Thoracic aorta (tissue), 2 donors: ENCODE measurements around the gene CCDC88B. TPM values are rescaled to one million over a fixed set of nuclear protein-coding genes. Genes with fewer than 3 reads are reported as not detected.

Experiments
- ATAC-seq: fragments of 150-250 bp; one replicate; pipeline ENCODE4 v1.8.0; 2017; ENCODE audit warnings: low read depth; ENCODE audit not compliant: insufficient number of reproducible peaks, low FRiP score
- DNase-seq: peaks from one replicate; pipeline ENCODE4 v3.0.0-alpha.2; 2020; ENCODE audit warnings: low spot score
- H3K27ac ChIP-seq, 2 donors: fragments of 200-600 bp; sonication (generic); 1 replicate in 1 of 2; 2 replicates in 1 of 2; pipeline ENCODE4 v1.5.1; 2016; ENCODE audit warnings: mild to moderate bottlenecking in 2 of 2, moderate library complexity in 2 of 2
- H3K27me3 ChIP-seq: fragments of 200-600 bp; sonication (generic); replicated peaks from 2 replicates; pipeline ENCODE4 v1.6.0; 2016; ENCODE audit warnings: mild to moderate bottlenecking; ENCODE audit not compliant: insufficient read depth
- H3K36me3 ChIP-seq: fragments of 200-600 bp; sonication (generic); one replicate; pipeline ENCODE4 v1.5.1; 2016
- H3K4me1 ChIP-seq, 2 donors: fragments of 200-600 bp; sonication (generic); 1 replicate in 1 of 2; 2 replicates in 1 of 2; pipeline versions ENCODE4 v1.5.1 to v1.6.0; 2016; ENCODE audit warnings: low read depth in 2 of 2, mild to moderate bottlenecking in 1 of 2; ENCODE audit not compliant: control insufficient read depth in 1 of 2
- H3K4me3 ChIP-seq: fragments of 200-600 bp; sonication (generic); 2 replicates; pipeline ENCODE4 v1.5.1; 2016; ENCODE audit warnings: mild to moderate bottlenecking
- H3K9me3 ChIP-seq: fragments of 200-600 bp; sonication (generic); 2 replicates; pipeline ENCODE4 v1.5.1; 2016
- CTCF ChIP-seq: fragments of 200-600 bp; sonication (generic); IDR thresholded peaks from one replicate; pipeline ENCODE4 v1.5.1; 2019; ENCODE audit warnings: antibody characterized with exemption
- total RNA-seq, 2 donors: library from RNA; depleted of rRNA; stranded (reverse); fragments of >200 nt; gene quantifications; one replicate each; pipeline versions ENCODE4 v1.1.0 to v1.2.3, GENCODE V29; 2016

Gene CCDC88B
- total RNA-seq, 2 donors from 2014 or later = 10.3 to 19.0 TPM

- no peak for TF ChIP-seq CTCF
- Histone ChIP-seq H3K36me3 (no peaks in the 10 kb centered on the region), H3K9me3 (no peaks in the 10 kb centered on the region), H3K27ac (no peak overlapping the region), H3K4me3 (no peak overlapping the region), H3K4me1 (peaks cover 7 to 19% of the 10 kb centered on the region in 2 donors), H3K27me3 (no peaks in the 10 kb centered on the region)
- DNase-seq (no peak), ATAC-seq (no peak)
These were observed 39.2 kb downstream of the CCDC88B start for GRCh38 chr11:64379160-64379559.

GRCh38 chr11:64379817-64380709 is 40.1 kb downstream of the CCDC88B start:
- no peaks in the 10 kb centered on the region for H3K27me3 ChIP-seq
- H3K9me3 ChIP-seq = no peaks in the 10 kb centered on the region
- DNase-seq (no peak), ATAC-seq (no peak)
- H3K27ac ChIP-seq = no peak overlapping the region
- no peaks in the 10 kb centered on the region for H3K36me3 ChIP-seq
- H3K4me3 ChIP-seq = no peak overlapping the region
- no peak for TF ChIP-seq CTCF
- peaks cover 16 to 28% of the 10 kb centered on the region in 2 donors for H3K4me1 ChIP-seq

- no peaks in the 10 kb centered on the region for H3K9me3 ChIP-seq
- peaks cover 23 to 36% of the 10 kb centered on the region in 2 donors for H3K4me1 ChIP-seq
- no peak for TF ChIP-seq CTCF
- no peaks in the 10 kb centered on the region for H3K36me3 ChIP-seq
- ATAC-seq = no peak
- no peak for DNase-seq
- H3K27me3 ChIP-seq = no peaks in the 10 kb centered on the region
- no peak overlapping the region for H3K27ac ChIP-seq
- no peak overlapping the region for H3K4me3 ChIP-seq
These were observed 41.3 kb downstream of the CCDC88B start for GRCh38 chr11:64381350-64381749.

GRCh38 chr11:64382047-64382446 is 42.0 kb downstream of the CCDC88B start:
- no peaks in the 10 kb centered on the region for H3K9me3 ChIP-seq
- no peak overlapping the region for H3K4me3 ChIP-seq
- no peak for TF ChIP-seq CTCF
- ATAC-seq = no peak
- H3K36me3 ChIP-seq = no peaks in the 10 kb centered on the region
- H3K27me3 ChIP-seq = no peaks in the 10 kb centered on the region
- no peak overlapping the region for H3K27ac ChIP-seq
- peaks cover 23 to 36% of the 10 kb centered on the region in 2 donors for H3K4me1 ChIP-seq
- DNase-seq = no peak

- Histone ChIP-seq H3K4me1 (peaks cover 23 to 36% of the 10 kb centered on the region in 2 donors), H3K27ac (no peak overlapping the region), H3K9me3 (no peaks in the 10 kb centered on the region), H3K27me3 (no peaks in the 10 kb centered on the region), H3K4me3 (no peak overlapping the region), H3K36me3 (no peaks in the 10 kb centered on the region)
- DNase-seq (no peak), ATAC-seq (no peak)
- no peak for TF ChIP-seq CTCF
These were observed 42.6 kb downstream of the CCDC88B start for GRCh38 chr11:64382586-64382985.
